ENCODE results near the gene TLCD2.

TLCD2 gene

DNA sequence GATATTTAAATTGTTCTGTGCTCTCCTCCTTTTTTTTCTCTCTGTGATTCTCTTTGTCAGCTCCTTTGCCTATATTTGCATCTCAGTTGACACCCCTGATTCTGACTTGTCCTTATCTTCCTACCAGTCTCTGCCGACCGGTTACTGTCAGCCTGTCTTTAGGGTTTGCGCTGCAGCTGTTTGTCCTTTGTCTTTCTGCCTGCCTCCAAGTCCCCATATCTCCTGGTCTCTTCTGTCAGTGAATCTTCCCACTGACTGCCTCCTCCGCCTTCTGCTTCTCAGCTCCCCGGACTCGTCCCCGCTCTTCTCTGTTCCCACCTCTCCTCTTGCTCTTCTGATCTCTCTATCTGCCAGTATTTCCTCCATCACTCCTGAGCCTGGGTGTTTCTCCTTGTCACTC is 5.2 kb downstream of the TLCD2 start:
- TF ChIP-seq YY1 (IDR thresholded peaks at IDR 0.05; ENCODE audit: low read depth) (no peak), EGR1 (IDR thresholded peaks at IDR 0.05) (no peak), FOXM1 (IDR thresholded peaks at IDR 0.05; ENCODE audit: borderline replicate concordance, low read depth) (no peak), CEBPB (IDR thresholded peaks at IDR 0.05) (no peak), TAF1 (IDR thresholded peaks at IDR 0.05; ENCODE audit: low read depth) (no peak), TCF12 (IDR thresholded peaks at IDR 0.05; ENCODE audit: low read depth) (no peak), NFIC (IDR thresholded peaks at IDR 0.05) (no peak), EP300 (IDR thresholded peaks at IDR 0.05; ENCODE audit: borderline replicate concordance) (no peak), ZBTB7A (IDR thresholded peaks at IDR 0.05; ENCODE audit: low read depth) (no peak), RAD21 (IDR thresholded peaks at IDR 0.05; ENCODE audit: low read depth) (no peak), TEAD4 (IDR thresholded peaks at IDR 0.05) (no peak), CREB1 (IDR thresholded peaks at IDR 0.05; ENCODE audit: low read depth) (no peak)
- TF ChIP-seq, protein P1, sequence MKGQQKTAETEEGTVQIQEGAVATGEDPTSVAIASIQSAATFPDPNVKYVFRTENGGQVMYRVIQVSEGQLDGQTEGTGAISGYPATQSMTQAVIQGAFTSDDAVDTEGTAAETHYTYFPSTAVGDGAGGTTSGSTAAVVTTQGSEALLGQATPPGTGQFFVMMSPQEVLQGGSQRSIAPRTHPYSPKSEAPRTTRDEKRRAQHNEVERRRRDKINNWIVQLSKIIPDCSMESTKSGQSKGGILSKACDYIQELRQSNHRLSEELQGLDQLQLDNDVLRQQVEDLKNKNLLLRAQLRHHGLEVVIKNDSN (IDR thresholded peaks at IDR 0.05) = no peak
- TF ChIP-seq, protein P2, sequence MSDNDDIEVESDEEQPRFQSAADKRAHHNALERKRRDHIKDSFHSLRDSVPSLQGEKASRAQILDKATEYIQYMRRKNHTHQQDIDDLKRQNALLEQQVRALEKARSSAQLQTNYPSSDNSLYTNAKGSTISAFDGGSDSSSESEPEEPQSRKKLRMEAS (IDR thresholded peaks at IDR 0.05) = no peak
- TF ChIP-seq, protein P3, sequence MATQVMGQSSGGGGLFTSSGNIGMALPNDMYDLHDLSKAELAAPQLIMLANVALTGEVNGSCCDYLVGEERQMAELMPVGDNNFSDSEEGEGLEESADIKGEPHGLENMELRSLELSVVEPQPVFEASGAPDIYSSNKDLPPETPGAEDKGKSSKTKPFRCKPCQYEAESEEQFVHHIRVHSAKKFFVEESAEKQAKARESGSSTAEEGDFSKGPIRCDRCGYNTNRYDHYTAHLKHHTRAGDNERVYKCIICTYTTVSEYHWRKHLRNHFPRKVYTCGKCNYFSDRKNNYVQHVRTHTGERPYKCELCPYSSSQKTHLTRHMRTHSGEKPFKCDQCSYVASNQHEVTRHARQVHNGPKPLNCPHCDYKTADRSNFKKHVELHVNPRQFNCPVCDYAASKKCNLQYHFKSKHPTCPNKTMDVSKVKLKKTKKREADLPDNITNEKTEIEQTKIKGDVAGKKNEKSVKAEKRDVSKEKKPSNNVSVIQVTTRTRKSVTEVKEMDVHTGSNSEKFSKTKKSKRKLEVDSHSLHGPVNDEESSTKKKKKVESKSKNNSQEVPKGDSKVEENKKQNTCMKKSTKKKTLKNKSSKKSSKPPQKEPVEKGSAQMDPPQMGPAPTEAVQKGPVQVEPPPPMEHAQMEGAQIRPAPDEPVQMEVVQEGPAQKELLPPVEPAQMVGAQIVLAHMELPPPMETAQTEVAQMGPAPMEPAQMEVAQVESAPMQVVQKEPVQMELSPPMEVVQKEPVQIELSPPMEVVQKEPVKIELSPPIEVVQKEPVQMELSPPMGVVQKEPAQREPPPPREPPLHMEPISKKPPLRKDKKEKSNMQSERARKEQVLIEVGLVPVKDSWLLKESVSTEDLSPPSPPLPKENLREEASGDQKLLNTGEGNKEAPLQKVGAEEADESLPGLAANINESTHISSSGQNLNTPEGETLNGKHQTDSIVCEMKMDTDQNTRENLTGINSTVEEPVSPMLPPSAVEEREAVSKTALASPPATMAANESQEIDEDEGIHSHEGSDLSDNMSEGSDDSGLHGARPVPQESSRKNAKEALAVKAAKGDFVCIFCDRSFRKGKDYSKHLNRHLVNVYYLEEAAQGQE (IDR thresholded peaks at IDR 0.05; ENCODE audit: low read depth) = no peak

DNA sequence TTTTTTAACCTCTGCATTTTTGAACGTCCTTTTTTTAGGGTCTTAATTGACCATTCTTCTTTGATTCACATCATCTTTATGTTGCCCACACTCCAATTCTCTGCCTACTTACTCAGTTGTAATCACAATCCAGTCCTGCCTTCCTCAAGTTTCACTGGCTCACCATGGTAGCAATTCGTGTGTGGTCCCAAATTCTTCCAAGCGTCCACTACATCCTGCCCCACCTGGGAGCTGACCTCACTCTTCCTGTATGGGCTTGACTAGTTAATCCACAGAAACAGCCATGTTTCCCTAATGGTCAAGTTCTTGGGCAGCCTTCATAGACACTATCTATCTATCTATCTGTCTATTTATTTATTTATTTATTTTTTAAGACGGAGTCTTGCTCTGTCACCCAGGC is 7.1 kb downstream of the TLCD2 start:
- TF ChIP-seq FOXM1 (IDR thresholded peaks at IDR 0.05; ENCODE audit: borderline replicate concordance, low read depth) = no peak
- TF ChIP-seq TEAD4 (IDR thresholded peaks at IDR 0.05) = no peak
- TF ChIP-seq, protein P1 (IDR thresholded peaks at IDR 0.05) = no peak
- TF ChIP-seq, protein P3 (IDR thresholded peaks at IDR 0.05; ENCODE audit: low read depth) = no peak
- TF ChIP-seq EGR1 (IDR thresholded peaks at IDR 0.05) = no peak

DNA sequence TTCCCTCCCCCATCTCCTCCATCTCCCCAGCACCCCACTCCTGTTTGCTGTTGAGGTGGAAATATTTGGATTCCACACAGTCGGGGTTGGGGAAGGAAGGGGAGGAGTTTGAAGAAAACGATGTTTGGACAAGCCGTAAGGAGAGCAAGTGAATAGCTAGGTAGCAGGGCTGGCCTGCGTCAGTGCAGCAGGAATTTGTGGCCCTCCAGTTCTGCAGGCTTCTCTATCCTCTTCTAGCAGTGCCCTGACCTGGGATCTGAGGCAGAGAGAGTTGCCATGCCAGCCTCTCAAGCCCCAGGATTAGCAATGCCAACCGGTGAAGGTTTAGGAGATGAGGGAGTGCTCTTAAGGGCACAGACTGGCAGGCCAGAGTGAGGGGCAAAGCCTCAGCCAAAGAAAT is 12.5 kb downstream of the TLCD2 start:
- TF ChIP-seq YY1 (IDR thresholded peaks at IDR 0.05; ENCODE audit: low read depth) (no peak), TCF12 (IDR thresholded peaks at IDR 0.05; ENCODE audit: low read depth) (no peak)
- TF ChIP-seq, protein P2 (IDR thresholded peaks at IDR 0.05) = no peak

DNA sequence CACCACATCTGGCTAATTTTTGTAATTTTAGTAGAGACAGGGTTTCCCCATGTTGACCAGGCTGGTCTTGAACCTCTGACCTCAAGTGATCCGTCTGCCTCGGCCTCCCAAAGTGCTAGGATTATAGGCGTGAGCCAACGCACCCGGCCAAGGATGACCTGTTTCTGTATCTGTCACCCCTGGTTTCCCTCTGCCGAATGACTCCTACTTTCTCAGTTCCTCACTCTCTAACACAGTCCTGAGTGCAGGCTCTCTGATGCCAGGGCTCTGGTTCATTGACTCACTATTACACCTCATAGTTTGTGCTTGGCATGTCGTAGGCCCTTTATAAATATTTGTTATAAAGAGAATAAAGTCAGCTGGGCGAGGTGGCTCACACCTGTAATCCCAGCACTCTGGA is 14.8 kb downstream of the TLCD2 start:
- TF ChIP-seq, protein P1 (IDR thresholded peaks at IDR 0.05) = no peak
- TF ChIP-seq TEAD4 (IDR thresholded peaks at IDR 0.05) (no peak), YY1 (IDR thresholded peaks at IDR 0.05; ENCODE audit: low read depth) (no peak), CEBPB (IDR thresholded peaks at IDR 0.05) (no peak), FOXM1 (IDR thresholded peaks at IDR 0.05; ENCODE audit: borderline replicate concordance, low read depth) (no peak), TAF1 (IDR thresholded peaks at IDR 0.05; ENCODE audit: low read depth) (no peak), EP300 (IDR thresholded peaks at IDR 0.05; ENCODE audit: borderline replicate concordance) (no peak), ZBTB7A (IDR thresholded peaks at IDR 0.05; ENCODE audit: low read depth) (no peak), EGR1 (IDR thresholded peaks at IDR 0.05) (no peak), NFIC (IDR thresholded peaks at IDR 0.05) (no peak), CREB1 (IDR thresholded peaks at IDR 0.05; ENCODE audit: low read depth) (no peak), TCF12 (IDR thresholded peaks at IDR 0.05; ENCODE audit: low read depth) (no peak), RAD21 (IDR thresholded peaks at IDR 0.05; ENCODE audit: low read depth) (no peak)
- TF ChIP-seq, protein P3 (IDR thresholded peaks at IDR 0.05; ENCODE audit: low read depth) = no peak
- TF ChIP-seq, protein P2 (IDR thresholded peaks at IDR 0.05) = no peak
